Mesenchymal stem cell (in vitro differentiated cells and primary cell): ENCODE data around the gene TSPAN12.
A peak's percentile ranks its signal among the peaks of the same experiment; 100 is the strongest.

ENCODE experiments used
- DNase-seq: peaks from one replicate; pipeline ENCODE4 v3.0.0-alpha.2; 2013
- H2AFZ ChIP-seq: one replicate; pipeline ENCODE4 v1.6.1; 2013; ENCODE audit warnings: low read depth, mild to moderate bottlenecking, control low read depth, inconsistent platforms, low read length, moderate library complexity
- H2AK5ac ChIP-seq: 2 replicates; pipeline ENCODE4 v1.6.1; 2013; ENCODE audit warnings: low read length, moderate library complexity, mild to moderate bottlenecking, inconsistent platforms; ENCODE audit not compliant: severe bottlenecking
- H2BK120ac ChIP-seq: one replicate; pipeline ENCODE4 v1.6.1; 2013; ENCODE audit warnings: low read depth, mild to moderate bottlenecking, inconsistent platforms, low read length, moderate library complexity
- H2BK12ac ChIP-seq, 2 experiments: one replicate each; pipeline ENCODE4 v1.6.1; 2013; ENCODE audit warnings: inconsistent platforms in 2 of 2, low read length in 2 of 2, mild to moderate bottlenecking in 2 of 2, moderate library complexity in 2 of 2, control low read depth in 1 of 2
- H2BK15ac ChIP-seq: one replicate; pipeline ENCODE4 v1.6.1; 2013; ENCODE audit warnings: mild to moderate bottlenecking, low read depth, inconsistent platforms; ENCODE audit not compliant: poor library complexity, severe bottlenecking
- H2BK5ac ChIP-seq: 2 replicates; pipeline ENCODE4 v1.6.1; 2013; ENCODE audit warnings: low read depth, mild to moderate bottlenecking, low read length, control low read depth, inconsistent platforms; ENCODE audit not compliant: poor library complexity, severe bottlenecking
- H3K14ac ChIP-seq, 2 experiments: one replicate each; pipeline ENCODE4 v1.6.1; 2013; ENCODE audit warnings: inconsistent platforms in 2 of 2, low read length in 2 of 2, control low read depth in 1 of 2, mild to moderate bottlenecking in 1 of 2, moderate library complexity in 1 of 2
- H3K18ac ChIP-seq, 2 experiments: one replicate each; pipeline ENCODE4 v1.6.1; 2013; ENCODE audit warnings: inconsistent platforms in 2 of 2, low read length in 2 of 2, control low read depth in 1 of 2, low read depth in 1 of 2, mild to moderate bottlenecking in 1 of 2
- H3K23ac ChIP-seq, 2 experiments: one replicate each; pipeline ENCODE4 v1.6.1; 2013; ENCODE audit warnings: inconsistent platforms in 2 of 2, low read length in 2 of 2, mild to moderate bottlenecking in 2 of 2, moderate library complexity in 2 of 2, control low read depth in 1 of 2
- H3K27ac ChIP-seq: 2 replicates; pipeline ENCODE4 v1.5.1; 2013; ENCODE audit warnings: mild to moderate bottlenecking, moderate library complexity, low read length, control low read depth, inconsistent platforms; ENCODE audit not compliant: poor library complexity, severe bottlenecking
- H3K27me3 ChIP-seq, 2 experiments: 2 replicates each; pipeline versions ENCODE4 v1.6.1 to v1.7.0; 2013; ENCODE audit warnings: low read length in 2 of 2, mild to moderate bottlenecking in 2 of 2, moderate library complexity in 2 of 2, control low read depth in 1 of 2, inconsistent platforms in 1 of 2; ENCODE audit not compliant: control insufficient read depth in 1 of 2, insufficient read depth in 1 of 2
- H3K36me3 ChIP-seq, 2 experiments: 2 replicates each; pipeline versions ENCODE4 v1.6.1 to v1.7.0; 2013; ENCODE audit warnings: low read length in 2 of 2, control low read depth in 1 of 2, inconsistent platforms in 1 of 2, low read depth in 1 of 2, mild to moderate bottlenecking in 1 of 2; ENCODE audit not compliant: insufficient read depth in 2 of 2, control insufficient read depth in 1 of 2
- H3K4ac ChIP-seq, 2 experiments: one replicate each; pipeline ENCODE4 v1.6.1; 2013; ENCODE audit warnings: inconsistent platforms in 2 of 2, low read length in 2 of 2, mild to moderate bottlenecking in 2 of 2, moderate library complexity in 2 of 2, control low read depth in 1 of 2, low read depth in 1 of 2
- H3K4me1 ChIP-seq: 2 replicates; pipeline ENCODE4 v1.6.1; 2013; ENCODE audit warnings: low read depth, low read length, control low read depth; ENCODE audit not compliant: control insufficient read depth, insufficient read depth
- H3K4me2 ChIP-seq: 2 replicates; pipeline ENCODE4 v1.6.1; 2013; ENCODE audit warnings: low read length, mild to moderate bottlenecking, inconsistent platforms; ENCODE audit not compliant: poor library complexity, severe bottlenecking
- H3K4me3 ChIP-seq, 2 experiments: 2 replicates each; pipeline versions ENCODE4 v1.5.1 to v1.7.0; 2013; ENCODE audit warnings: low read length in 2 of 2, mild to moderate bottlenecking in 2 of 2, control low read depth in 1 of 2, low read depth in 1 of 2; ENCODE audit not compliant: insufficient read depth in 1 of 2
- H3K79me1 ChIP-seq: replicated peaks from 2 replicates; pipeline ENCODE4 v1.6.1; 2013; ENCODE audit warnings: mild to moderate bottlenecking, control low read depth, low read length, inconsistent platforms; ENCODE audit not compliant: poor library complexity, severe bottlenecking
- H3K9ac ChIP-seq: 2 replicates; pipeline ENCODE4 v1.7.0; 2013; ENCODE audit warnings: mild to moderate bottlenecking, low read length, moderate library complexity
- H3K9me3 ChIP-seq: 2 replicates; pipeline ENCODE4 v1.7.0; 2013; ENCODE audit warnings: mild to moderate bottlenecking, low read length; ENCODE audit not compliant: control insufficient read depth
- H4K8ac ChIP-seq: one replicate; pipeline ENCODE4 v1.6.1; 2013; ENCODE audit warnings: inconsistent platforms, mild to moderate bottlenecking, low read length, moderate library complexity
- H4K91ac ChIP-seq: one replicate; pipeline ENCODE4 v1.6.1; 2013; ENCODE audit warnings: mild to moderate bottlenecking, low read length, inconsistent platforms
- WGBS: methylation state at CpG from one replicate; pipeline ENCODE4 v1.1.7; 2013; ENCODE audit warnings: mixed read lengths; 5-methylcytosine and 5-hydroxymethylcytosine counted together

TSPAN12 gene

GRCh38 chr7:120842121-120842621, 15.8 kb downstream of the TSPAN12 start:
- no peak overlapping the region for H3K23ac ChIP-seq
- no peak overlapping the region for H2BK12ac ChIP-seq
- H3K14ac ChIP-seq: no peak overlapping the region
- no peaks in the 10 kb centered on the region for H3K79me1 ChIP-seq
- H4K91ac ChIP-seq: no peak overlapping the region
- DNase-seq: peak; percentile 32
- H3K9ac ChIP-seq: no peak overlapping the region
- no peak overlapping the region for H3K4me2 ChIP-seq
- H2BK5ac ChIP-seq: peak overlapping the region; percentile 14
- no peaks in the 10 kb centered on the region for H3K9me3 ChIP-seq
- H3K36me3 ChIP-seq: peaks cover 0 to 3% of the 10 kb centered on the region in 2 experiments
- H4K8ac ChIP-seq: no peak overlapping the region
- H3K18ac ChIP-seq: no peak overlapping the region
- H3K27me3 ChIP-seq: no peaks in the 10 kb centered on the region
- H2AFZ ChIP-seq: no peak overlapping the region
- H3K27ac ChIP-seq: peak overlapping the region; percentile 67
- 81% methylated on average over 4 of the region's 4 CpGs for WGBS
- no peak overlapping the region for H2BK120ac ChIP-seq
- H3K4ac ChIP-seq: no peak overlapping the region
- no peak overlapping the region for H2AK5ac ChIP-seq
- H3K4me1 ChIP-seq: peaks cover 1% of the 10 kb centered on the region
- no peak overlapping the region for H3K4me3 ChIP-seq
- H2BK15ac ChIP-seq: no peak overlapping the region

GRCh38 chr7:120841608-120842007, 16.3 kb downstream of the TSPAN12 start:
- no peak overlapping the region for H3K4ac ChIP-seq
- DNase-seq: no peak
- no peak overlapping the region for H3K23ac ChIP-seq
- H3K4me1 ChIP-seq: peaks cover 1% of the 10 kb centered on the region
- no peak overlapping the region for H3K9ac ChIP-seq
- H3K36me3 ChIP-seq: peaks cover 0 to 3% of the 10 kb centered on the region in 2 experiments
- 100% methylated on average over 2 of the region's 2 CpGs for WGBS
- H3K4me2 ChIP-seq: no peak overlapping the region
- H4K8ac ChIP-seq: no peak overlapping the region
- no peak overlapping the region for H3K4me3 ChIP-seq
- no peak overlapping the region for H2AK5ac ChIP-seq
- no peak overlapping the region for H2BK15ac ChIP-seq
- no peak overlapping the region for H2BK120ac ChIP-seq
- no peaks in the 10 kb centered on the region for H3K79me1 ChIP-seq
- H3K9me3 ChIP-seq: no peaks in the 10 kb centered on the region
- no peak overlapping the region for H2BK5ac ChIP-seq
- H4K91ac ChIP-seq: no peak overlapping the region
- no peak overlapping the region for H3K18ac ChIP-seq
- H3K27me3 ChIP-seq: no peaks in the 10 kb centered on the region
- no peak overlapping the region for H3K27ac ChIP-seq
- no peak overlapping the region for H3K14ac ChIP-seq
- no peak overlapping the region for H2AFZ ChIP-seq
- H2BK12ac ChIP-seq: no peak overlapping the region

GRCh38 chr7:120838281-120838682, 19.7 kb downstream of the TSPAN12 start:
- no peak overlapping the region for H2BK5ac ChIP-seq
- no peak overlapping the region for H3K4ac ChIP-seq
- H3K9me3 ChIP-seq: no peaks in the 10 kb centered on the region
- no peak overlapping the region for H3K4me2 ChIP-seq
- WGBS: no CpG with 5 or more reads among the region's 6 CpGs
- no peak overlapping the region for H2BK120ac ChIP-seq
- no peak overlapping the region for H4K91ac ChIP-seq
- no peak overlapping the region for H2AK5ac ChIP-seq
- H3K27me3 ChIP-seq: no peaks in the 10 kb centered on the region
- H3K14ac ChIP-seq: no peak overlapping the region
- H2BK15ac ChIP-seq: no peak overlapping the region
- no peak overlapping the region for H2BK12ac ChIP-seq
- no peak overlapping the region for H3K27ac ChIP-seq
- H3K18ac ChIP-seq: no peak overlapping the region
- H3K4me1 ChIP-seq: peaks cover 1% of the 10 kb centered on the region
- no peaks in the 10 kb centered on the region for H3K79me1 ChIP-seq
- H4K8ac ChIP-seq: no peak overlapping the region
- no peak for DNase-seq
- H3K36me3 ChIP-seq: no peaks in the 10 kb centered on the region
- no peak overlapping the region for H2AFZ ChIP-seq
- no peak overlapping the region for H3K4me3 ChIP-seq
- no peak overlapping the region for H3K23ac ChIP-seq
- H3K9ac ChIP-seq: no peak overlapping the region

- Histone ChIP-seq H3K4ac (no peak overlapping the region), H2BK15ac (no peak overlapping the region), H2AK5ac (no peak overlapping the region), H3K79me1 (no peaks in the 10 kb centered on the region), H4K91ac (no peak overlapping the region), H3K18ac (no peak overlapping the region), H2BK12ac (no peak overlapping the region), H3K9ac (no peak overlapping the region), H4K8ac (no peak overlapping the region), H3K4me3 (no peak overlapping the region), H3K23ac (no peak overlapping the region), H3K4me2 (no peak overlapping the region), H2BK5ac (no peak overlapping the region), H2AFZ (no peak overlapping the region), H3K4me1 (peaks cover 1% of the 10 kb centered on the region), H2BK120ac (no peak overlapping the region), H3K27me3 (no peaks in the 10 kb centered on the region), H3K14ac (no peak overlapping the region), H3K36me3 (no peaks in the 10 kb centered on the region), H3K27ac (no peak overlapping the region), H3K9me3 (no peaks in the 10 kb centered on the region)
- DNase-seq: no peak
- WGBS: 100% methylated on average over 1 of the region's 4 CpGs
These were observed 20.3 kb downstream of the TSPAN12 start for GRCh38 chr7:120837599-120837998.
